ENCODE measurements around the gene SHE.

Gene SHE

GRCh38 chr1:154446292-154446691 lies 55.9 kb downstream of the SHE start:
- peak; percentile 75 for DNase-seq (ENCODE audit: low read depth)
- no peak overlapping the region for H3K4me3 ChIP-seq (ENCODE audit: control insufficient read depth, low read depth, low read length)
- TF ChIP-seq CTCF (IDR thresholded peaks at IDR 0.05; ENCODE audit: control insufficient read depth, insufficient read depth, low read depth, low read length, missing control alignments) = no peak

- H3K4me3 ChIP-seq (ENCODE audit: control insufficient read depth, low read depth, low read length) = no peak overlapping the region
- no peak for DNase-seq (ENCODE audit: low read depth)
- no peak for TF ChIP-seq CTCF (IDR thresholded peaks at IDR 0.05; ENCODE audit: control insufficient read depth, insufficient read depth, low read depth, low read length, missing control alignments)
Measured at GRCh38 chr1:154445040-154445472, 57.2 kb downstream of the SHE start.

- no peak overlapping the region for H3K4me3 ChIP-seq (ENCODE audit: control insufficient read depth, low read depth, low read length)
- no peak for DNase-seq (ENCODE audit: low read depth)
- TF ChIP-seq CTCF (IDR thresholded peaks at IDR 0.05; ENCODE audit: control insufficient read depth, insufficient read depth, low read depth, low read length, missing control alignments) = no peak
Measured at GRCh38 chr1:154443274-154444013, 58.8 kb downstream of the SHE start.

GRCh38 chr1:154442006-154442740 lies 60.0 kb downstream of the SHE start:
- DNase-seq (ENCODE audit: low read depth) = no peak
- H3K4me3 ChIP-seq (ENCODE audit: control insufficient read depth, low read depth, low read length) = no peak overlapping the region
- TF ChIP-seq CTCF (IDR thresholded peaks at IDR 0.05; ENCODE audit: control insufficient read depth, insufficient read depth, low read depth, low read length, missing control alignments) = peak; percentile 10

- no peak for DNase-seq (ENCODE audit: low read depth)
- no peak for TF ChIP-seq CTCF (IDR thresholded peaks at IDR 0.05; ENCODE audit: control insufficient read depth, insufficient read depth, low read depth, low read length, missing control alignments)
- H3K4me3 ChIP-seq (ENCODE audit: control insufficient read depth, low read depth, low read length) = no peak overlapping the region
Measured at GRCh38 chr1:154441241-154441888, 60.8 kb downstream of the SHE start.

GRCh38 chr1:154440036-154440804 lies 62.0 kb downstream of the SHE start:
- TF ChIP-seq CTCF (IDR thresholded peaks at IDR 0.05; ENCODE audit: control insufficient read depth, insufficient read depth, low read depth, low read length, missing control alignments) = no peak
- H3K4me3 ChIP-seq (ENCODE audit: control insufficient read depth, low read depth, low read length) = no peak overlapping the region
- DNase-seq (ENCODE audit: low read depth) = no peak

Measured in AG09309 (cell line).